Keratinocyte (primary cell): ENCODE data around the gene SH3RF1. TPM values are rescaled to one million over a fixed set of nuclear protein-coding genes. Genes with fewer than 3 reads are reported as not detected.

ENCODE experiments used
- DNase-seq: peaks from one replicate; pipeline ENCODE4 v3.0.0-alpha.2; 2011; ENCODE audit warnings: low read depth, missing footprints, low spot score
- FAIRE-seq: peaks from 2 replicates; lab custom pipeline; 2011; peaks lifted over from hg19 to GRCh38; lab: Jason Lieb, UNC
- H2AFZ ChIP-seq: 2 replicates; pipeline ENCODE4 v1.6.0; 2012; ENCODE audit warnings: low read length, control low read depth, inconsistent platforms; ENCODE audit not compliant: control insufficient read depth
- H3K27ac ChIP-seq: 2 replicates; pipeline ENCODE4 v1.5.1; 2011; ENCODE audit warnings: low read length; ENCODE audit not compliant: control insufficient read depth, insufficient read depth
- H3K27me3 ChIP-seq: 3 replicates; pipeline ENCODE4 v1.6.0; 2011; ENCODE audit warnings: low read length; ENCODE audit not compliant: control insufficient read depth, insufficient read depth; ENCODE audit errors: extremely low read depth
- H3K36me3 ChIP-seq, 2 experiments: 2 replicates in 1 of 2; 3 replicates in 1 of 2; pipeline ENCODE4 v1.5.1; 2011; ENCODE audit warnings: low read length in 2 of 2, mild to moderate bottlenecking in 1 of 2; ENCODE audit not compliant: control insufficient read depth in 2 of 2, insufficient read depth in 2 of 2; ENCODE audit errors: extremely low read depth in 1 of 2
- H3K4me1 ChIP-seq: 3 replicates; pipeline ENCODE4 v1.5.1; 2011; ENCODE audit warnings: low read length; ENCODE audit not compliant: control insufficient read depth, insufficient read depth; ENCODE audit errors: extremely low read depth
- H3K4me2 ChIP-seq: 3 replicates; pipeline ENCODE4 v1.6.0; 2011; ENCODE audit warnings: low read depth, low read length; ENCODE audit not compliant: control insufficient read depth, insufficient read depth; ENCODE audit errors: extremely low read depth
- H3K4me3 ChIP-seq, 3 experiments: fragments of 200-600 bp in 1 of 3; sonication (generic) in 1 of 3; 2 replicates in 2 of 3; 3 replicates in 1 of 3; pipeline ENCODE4 v1.5.1; 2011 to 2016; ENCODE audit warnings: low read length in 3 of 3, mild to moderate bottlenecking in 3 of 3, control low read depth in 2 of 3, inconsistent platforms in 1 of 3, low read depth in 1 of 3, mixed read lengths in 1 of 3, mixed run types in 1 of 3, moderate library complexity in 1 of 3; ENCODE audit not compliant: control insufficient read depth in 2 of 3, insufficient read depth in 2 of 3; ENCODE audit errors: extremely low read depth in 1 of 3
- H3K79me2 ChIP-seq: 2 replicates; pipeline ENCODE4 v1.6.0; 2012; ENCODE audit warnings: low read length; ENCODE audit not compliant: control insufficient read depth, insufficient read depth
- H3K9ac ChIP-seq: 3 replicates; pipeline ENCODE4 v1.6.0; 2011; ENCODE audit warnings: low read length; ENCODE audit not compliant: control insufficient read depth, insufficient read depth; ENCODE audit errors: extremely low read depth
- H3K9me1 ChIP-seq: 3 replicates; pipeline ENCODE4 v1.6.0; 2011; ENCODE audit warnings: low read length; ENCODE audit not compliant: control insufficient read depth, insufficient read depth; ENCODE audit errors: extremely low read depth
- H3K9me3 ChIP-seq: 2 replicates; pipeline ENCODE4 v1.5.1; 2012; ENCODE audit warnings: low read depth, low read length; ENCODE audit not compliant: control insufficient read depth
- H4K20me1 ChIP-seq: 3 replicates; pipeline ENCODE4 v1.6.0; 2011; ENCODE audit warnings: low read length; ENCODE audit not compliant: control insufficient read depth, insufficient read depth; ENCODE audit errors: extremely low read depth
- CTCF ChIP-seq, 3 experiments: IDR thresholded peaks in 1 of 3; conservative IDR thresholded peaks in 1 of 3; optimal IDR thresholded peaks in 1 of 3; 2 replicates in 2 of 3; 3 replicates in 1 of 3; pipeline versions ENCODE3 to v1.5.1; 2011; ENCODE audit warnings: low read length in 3 of 3, mild to moderate bottlenecking in 3 of 3, moderate library complexity in 2 of 3, control low read depth in 1 of 3, inconsistent platforms in 1 of 3; ENCODE audit not compliant: insufficient read depth in 2 of 3; ENCODE audit errors: extremely low read depth in 1 of 3
- EZH2 ChIP-seq: IDR thresholded peaks from one replicate; pipeline ENCODE4 v1.6.1; 2012; ENCODE audit warnings: inconsistent platforms, mild to moderate bottlenecking, low read length, moderate library complexity
- dilution Hi-C: fragments of 300-500 bp; cut with MboI; formaldehyde crosslinking; loops from one replicate; pipeline ENCODE4 v1.7.0; 2020; ENCODE audit warnings: low sequenced_read_pairs; ENCODE audit not compliant: extremely low pct_ligation_motif_present
- polyA plus RNA-seq, 5 experiments: library from polyadenylated mRNA; depleted of rRNA in 3 of 5; stranded (reverse) in 3 of 5; stranded (forward) in 1 of 5; unstranded in 1 of 5; fragments of >200 nt; gene quantifications; 1 replicate in 1 of 5; 2 replicates in 3 of 5; 3 replicates in 1 of 5; pipeline versions ENCODE4 v1.2.1 to v1.2.3, GENCODE V29; 2011 to 2012; ENCODE audit warnings: missing spikeins in 2 of 5, low read depth in 1 of 5, low replicate concordance in 1 of 5

Gene SH3RF1
- polyA plus RNA-seq, 1 donor (not counting 4 experiments of a cell fraction or from before 2014, with no cell fraction given): 9.5 TPM

GRCh38 chr4:169089004-169089403, 181.8 kb downstream of the SH3RF1 start:
- H4K20me1 ChIP-seq: no peaks in the 10 kb centered on the region
- no peak overlapping the region for H3K4me3 ChIP-seq
- no peak overlapping the region for H3K27ac ChIP-seq
- no peak for TF ChIP-seq EZH2
- no peak for TF ChIP-seq CTCF (optimal IDR thresholded peaks at IDR 0.05 in 1 of 3, IDR thresholded peaks at IDR 0.05 in 1 of 3, conservative IDR thresholded peaks at IDR 0.05 in 1 of 3; ENCODE audit: extremely low read depth in 1 of 3, insufficient read depth in 2 of 3, low read length in 3 of 3)
- peaks cover 2% of the 10 kb centered on the region for H3K9me3 ChIP-seq
- dilution Hi-C loops: no loop called here
- no peaks in the 10 kb centered on the region for H3K4me1 ChIP-seq
- H3K79me2 ChIP-seq: no peaks in the 10 kb centered on the region
- H2AFZ ChIP-seq: no peak overlapping the region
- peaks cover 4 to 6% of the 10 kb centered on the region in 2 experiments for H3K36me3 ChIP-seq
- FAIRE-seq: no peak
- no peaks in the 10 kb centered on the region for H3K27me3 ChIP-seq
- no peaks in the 10 kb centered on the region for H3K9me1 ChIP-seq
- DNase-seq: no peak
- no peak overlapping the region for H3K9ac ChIP-seq
- no peak overlapping the region for H3K4me2 ChIP-seq

GRCh38 chr4:169084954-169085353, 185.8 kb downstream of the SH3RF1 start:
- Histone ChIP-seq H4K20me1 (no peaks in the 10 kb centered on the region), H3K27ac (no peak overlapping the region), H3K36me3 (peaks cover 0 to 4% of the 10 kb centered on the region in 2 experiments), H3K27me3 (no peaks in the 10 kb centered on the region), H3K79me2 (no peaks in the 10 kb centered on the region), H3K9me1 (no peaks in the 10 kb centered on the region), H3K4me2 (no peak overlapping the region), H2AFZ (no peak overlapping the region), H3K4me1 (peaks cover 4% of the 10 kb centered on the region), H3K4me3 (no peak overlapping the region), H3K9me3 (no peaks in the 10 kb centered on the region), H3K9ac (no peak overlapping the region)
- dilution Hi-C loops: no loop called here
- DNase-seq (no peak), FAIRE-seq (no peak)
- no peak for TF ChIP-seq CTCF (optimal IDR thresholded peaks at IDR 0.05 in 1 of 3, IDR thresholded peaks at IDR 0.05 in 1 of 3, conservative IDR thresholded peaks at IDR 0.05 in 1 of 3; ENCODE audit: extremely low read depth in 1 of 3, insufficient read depth in 2 of 3, low read length in 3 of 3)
- TF ChIP-seq EZH2: no peak
